ENCODE results near the gene COL6A1.
"Not testable (repeated sequence)": the region's sequence is repeated elsewhere in the genome, so short reads cannot be mapped to it uniquely, and the experiment has no call there.

Gene COL6A1

GRCh38 chr21:45948576-45949141 lies 32.9 kb upstream of the COL6A1 start:
- no peak overlapping the region for H3K9ac ChIP-seq (ENCODE audit: low read length)
- no peaks in the 10 kb centered on the region for H3K36me3 ChIP-seq (ENCODE audit: control insufficient read depth, low read depth, low read length)
- H3K27me3 ChIP-seq (ENCODE audit: control insufficient read depth, insufficient read depth, low read length), result peaks cover 5% of the 10 kb centered on the region
- H3K4me1 ChIP-seq (ENCODE audit: control insufficient read depth, low read depth, low read length), result no peaks in the 10 kb centered on the region
- no peak overlapping the region for H3K4me3 ChIP-seq (ENCODE audit: low read length)
- no peaks in the 10 kb centered on the region for H3K9me3 ChIP-seq (ENCODE audit: control insufficient read depth, low read depth, low read length)
- H3K27ac ChIP-seq (ENCODE audit: low read length), result no peak overlapping the region

GRCh38 chr21:45949928-45950739 lies 31.4 kb upstream of the COL6A1 start:
- H3K4me1 ChIP-seq (ENCODE audit: control insufficient read depth, low read depth, low read length), result no peaks in the 10 kb centered on the region

GRCh38 chr21:45950740-45951515 lies 30.6 kb upstream of the COL6A1 start:
- no peak overlapping the region for H3K9ac ChIP-seq (ENCODE audit: low read length)
- H3K27me3 ChIP-seq (ENCODE audit: control insufficient read depth, insufficient read depth, low read length), result peaks cover 5% of the 10 kb centered on the region
- H3K27ac ChIP-seq (ENCODE audit: low read length), result no peak overlapping the region
- H3K9me3 ChIP-seq (ENCODE audit: control insufficient read depth, low read depth, low read length), result no peaks in the 10 kb centered on the region
- no peaks in the 10 kb centered on the region for H3K36me3 ChIP-seq (ENCODE audit: control insufficient read depth, low read depth, low read length)
- no peak overlapping the region for H3K4me3 ChIP-seq (ENCODE audit: low read length)
- H3K4me1 ChIP-seq (ENCODE audit: control insufficient read depth, low read depth, low read length), result no peaks in the 10 kb centered on the region

More at GRCh38 chr21:45949928-45950739, 31.4 kb upstream of the COL6A1 start:
- no peak overlapping the region for H3K4me3 ChIP-seq (ENCODE audit: low read length)
- H3K27ac ChIP-seq (ENCODE audit: low read length), result no peak overlapping the region
- H3K9ac ChIP-seq (ENCODE audit: low read length), result no peak overlapping the region
- no peaks in the 10 kb centered on the region for H3K36me3 ChIP-seq (ENCODE audit: control insufficient read depth, low read depth, low read length)
- no peaks in the 10 kb centered on the region for H3K9me3 ChIP-seq (ENCODE audit: control insufficient read depth, low read depth, low read length)
- H3K27me3 ChIP-seq (ENCODE audit: control insufficient read depth, insufficient read depth, low read length), result peaks cover 5% of the 10 kb centered on the region

- Histone ChIP-seq H3K4me3 (ENCODE audit: low read length) (no peak overlapping the region), H3K36me3 (ENCODE audit: control insufficient read depth, low read depth, low read length) (no peaks in the 10 kb centered on the region), H3K27me3 (ENCODE audit: control insufficient read depth, insufficient read depth, low read length) (peaks cover 5% of the 10 kb centered on the region), H3K27ac (ENCODE audit: low read length) (no peak overlapping the region), H3K9ac (ENCODE audit: low read length) (no peak overlapping the region), H3K9me3 (ENCODE audit: control insufficient read depth, low read depth, low read length) (no peaks in the 10 kb centered on the region), H3K4me1 (ENCODE audit: control insufficient read depth, low read depth, low read length) (no peaks in the 10 kb centered on the region)
Measured at GRCh38 chr21:45951676-45952075, 29.9 kb upstream of the COL6A1 start.

GRCh38 chr21:45952527-45952926 lies 29.0 kb upstream of the COL6A1 start:
- not testable (repeated sequence) for H3K36me3 ChIP-seq (ENCODE audit: control insufficient read depth, low read depth, low read length); H3K9ac ChIP-seq (ENCODE audit: low read length); H3K4me1 ChIP-seq (ENCODE audit: control insufficient read depth, low read depth, low read length); H3K4me3 ChIP-seq (ENCODE audit: low read length); H3K27ac ChIP-seq (ENCODE audit: low read length); H3K9me3 ChIP-seq (ENCODE audit: control insufficient read depth, low read depth, low read length); H3K27me3 ChIP-seq (ENCODE audit: control insufficient read depth, insufficient read depth, low read length)

- Histone ChIP-seq H3K9me3 (ENCODE audit: control insufficient read depth, low read depth, low read length) (no peaks in the 10 kb centered on the region), H3K4me3 (ENCODE audit: low read length) (no peak overlapping the region), H3K4me1 (ENCODE audit: control insufficient read depth, low read depth, low read length) (no peaks in the 10 kb centered on the region), H3K27me3 (ENCODE audit: control insufficient read depth, insufficient read depth, low read length) (no peaks in the 10 kb centered on the region), H3K36me3 (ENCODE audit: control insufficient read depth, low read depth, low read length) (no peaks in the 10 kb centered on the region), H3K27ac (ENCODE audit: low read length) (no peak overlapping the region), H3K9ac (ENCODE audit: low read length) (no peak overlapping the region)
Measured at GRCh38 chr21:45952974-45953373, 28.6 kb upstream of the COL6A1 start.

- H3K27me3 ChIP-seq (ENCODE audit: control insufficient read depth, insufficient read depth, low read length), result no peaks in the 10 kb centered on the region
- no peaks in the 10 kb centered on the region for H3K36me3 ChIP-seq (ENCODE audit: control insufficient read depth, low read depth, low read length)
- H3K4me1 ChIP-seq (ENCODE audit: control insufficient read depth, low read depth, low read length), result no peaks in the 10 kb centered on the region
- no peak overlapping the region for H3K4me3 ChIP-seq (ENCODE audit: low read length)
- no peaks in the 10 kb centered on the region for H3K9me3 ChIP-seq (ENCODE audit: control insufficient read depth, low read depth, low read length)
- no peak overlapping the region for H3K9ac ChIP-seq (ENCODE audit: low read length)
- H3K27ac ChIP-seq (ENCODE audit: low read length), result no peak overlapping the region
Measured at GRCh38 chr21:45954261-45954660, 27.3 kb upstream of the COL6A1 start.

GRCh38 chr21:45954921-45955320 lies 26.6 kb upstream of the COL6A1 start:
- Histone ChIP-seq H3K9ac (ENCODE audit: low read length) (no peak overlapping the region), H3K27ac (ENCODE audit: low read length) (no peak overlapping the region), H3K9me3 (ENCODE audit: control insufficient read depth, low read depth, low read length) (no peaks in the 10 kb centered on the region), H3K36me3 (ENCODE audit: control insufficient read depth, low read depth, low read length) (no peaks in the 10 kb centered on the region), H3K27me3 (ENCODE audit: control insufficient read depth, insufficient read depth, low read length) (no peaks in the 10 kb centered on the region), H3K4me1 (ENCODE audit: control insufficient read depth, low read depth, low read length) (no peaks in the 10 kb centered on the region), H3K4me3 (ENCODE audit: low read length) (no peak overlapping the region)

- Histone ChIP-seq H3K27ac (ENCODE audit: low read length) (no peak overlapping the region), H3K4me1 (ENCODE audit: control insufficient read depth, low read depth, low read length) (no peaks in the 10 kb centered on the region), H3K36me3 (ENCODE audit: control insufficient read depth, low read depth, low read length) (no peaks in the 10 kb centered on the region), H3K9me3 (ENCODE audit: control insufficient read depth, low read depth, low read length) (no peaks in the 10 kb centered on the region), H3K27me3 (ENCODE audit: control insufficient read depth, insufficient read depth, low read length) (no peaks in the 10 kb centered on the region), H3K9ac (ENCODE audit: low read length) (no peak overlapping the region), H3K4me3 (ENCODE audit: low read length) (no peak overlapping the region)
Measured at GRCh38 chr21:45957551-45957950, 24.0 kb upstream of the COL6A1 start.

GRCh38 chr21:45957981-45958600 lies 23.5 kb upstream of the COL6A1 start:
- Histone ChIP-seq H3K4me3 (ENCODE audit: low read length) (no peak overlapping the region), H3K9me3 (ENCODE audit: control insufficient read depth, low read depth, low read length) (no peaks in the 10 kb centered on the region), H3K27me3 (ENCODE audit: control insufficient read depth, insufficient read depth, low read length) (no peaks in the 10 kb centered on the region), H3K4me1 (ENCODE audit: control insufficient read depth, low read depth, low read length) (no peaks in the 10 kb centered on the region), H3K27ac (ENCODE audit: low read length) (no peak overlapping the region), H3K36me3 (ENCODE audit: control insufficient read depth, low read depth, low read length) (no peaks in the 10 kb centered on the region), H3K9ac (ENCODE audit: low read length) (no peak overlapping the region)

- H3K27me3 ChIP-seq (ENCODE audit: control insufficient read depth, insufficient read depth, low read length), result no peaks in the 10 kb centered on the region
- no peak overlapping the region for H3K9ac ChIP-seq (ENCODE audit: low read length)
- H3K9me3 ChIP-seq (ENCODE audit: control insufficient read depth, low read depth, low read length), result no peaks in the 10 kb centered on the region
- H3K27ac ChIP-seq (ENCODE audit: low read length), result no peak overlapping the region
- H3K4me1 ChIP-seq (ENCODE audit: control insufficient read depth, low read depth, low read length), result no peaks in the 10 kb centered on the region
- H3K4me3 ChIP-seq (ENCODE audit: low read length), result no peak overlapping the region
- no peaks in the 10 kb centered on the region for H3K36me3 ChIP-seq (ENCODE audit: control insufficient read depth, low read depth, low read length)
Measured at GRCh38 chr21:45959182-45959581, 22.4 kb upstream of the COL6A1 start.
